GM19372 (cell line): ENCODE measurements around the gene HDAC8.
A peak's percentile ranks its signal among the peaks of the same experiment; 100 is the strongest.
"Not testable (repeated sequence)": the region's sequence is repeated elsewhere in the genome, so short reads cannot be mapped to it uniquely, and the experiment has no call there.

Experiments
- ATAC-seq: cut with Tn5 transposase; IDR thresholded peaks from one replicate; pipeline ENCODE4 v1.9.1; 2021; ENCODE audit warnings: mild to moderate bottlenecking, low read depth, moderate library complexity; ENCODE audit not compliant: unreplicated experiment

The HDAC8 gene

GRCh38 chrX:72572248-72573157 lies at the start of gene HDAC8:
TSS of gene HDAC8 (minus strand) at chrX:72572843. CDS start at chrX:72572761, 82 bp downstream.
- ATAC-seq = peak; percentile 95

GRCh38 chrX:72621625-72622485 lies 49.2 kb upstream of the HDAC8 start:
- no peak for ATAC-seq

- ATAC-seq = no peak
Measured at GRCh38 chrX:72621163-72621562, 48.5 kb upstream of the HDAC8 start.

GRCh38 chrX:72620550-72621145 lies 48.0 kb upstream of the HDAC8 start:
- ATAC-seq = no peak

- ATAC-seq = no peak
Measured at GRCh38 chrX:72609313-72609712, 36.7 kb upstream of the HDAC8 start.

GRCh38 chrX:72604705-72605104 lies 32.1 kb upstream of the HDAC8 start:
- ATAC-seq = no peak

- no peak for ATAC-seq
Measured at GRCh38 chrX:72604112-72604511, 31.5 kb upstream of the HDAC8 start.

GRCh38 chrX:72591038-72591437 lies 18.4 kb upstream of the HDAC8 start:
- not testable (repeated sequence) for ATAC-seq

GRCh38 chrX:72584163-72584562 lies 11.5 kb upstream of the HDAC8 start:
- no peak for ATAC-seq

GRCh38 chrX:72576141-72576894 lies 3.7 kb upstream of the HDAC8 start:
- no peak for ATAC-seq

GRCh38 chrX:72573158-72573511 lies 492 bp upstream of the HDAC8 start:
- peak; percentile 9 for ATAC-seq

- no peak for ATAC-seq
Measured at GRCh38 chrX:72569786-72570185, 2.9 kb downstream of the HDAC8 start.

- no peak for ATAC-seq
Measured at GRCh38 chrX:72568406-72569092, 4.1 kb downstream of the HDAC8 start.

- ATAC-seq = no peak
Measured at GRCh38 chrX:72566448-72566847, 6.2 kb downstream of the HDAC8 start.

- ATAC-seq = not testable (repeated sequence)
Measured at GRCh38 chrX:72559655-72560054, 13.0 kb downstream of the HDAC8 start.

- ATAC-seq = no peak
Measured at GRCh38 chrX:72554448-72555140, 18.0 kb downstream of the HDAC8 start.

GRCh38 chrX:72552443-72552842 lies 20.2 kb downstream of the HDAC8 start:
- not testable (repeated sequence) for ATAC-seq

GRCh38 chrX:72545990-72546389 lies 26.7 kb downstream of the HDAC8 start:
- no peak for ATAC-seq

- ATAC-seq = no peak
Measured at GRCh38 chrX:72540318-72540717, 32.3 kb downstream of the HDAC8 start.
